ENCODE results near the gene LY86.
"Not testable (repeated sequence)": the region's sequence is repeated elsewhere in the genome, so short reads cannot be mapped to it uniquely, and the experiment has no call there.

LY86 gene

DNA sequence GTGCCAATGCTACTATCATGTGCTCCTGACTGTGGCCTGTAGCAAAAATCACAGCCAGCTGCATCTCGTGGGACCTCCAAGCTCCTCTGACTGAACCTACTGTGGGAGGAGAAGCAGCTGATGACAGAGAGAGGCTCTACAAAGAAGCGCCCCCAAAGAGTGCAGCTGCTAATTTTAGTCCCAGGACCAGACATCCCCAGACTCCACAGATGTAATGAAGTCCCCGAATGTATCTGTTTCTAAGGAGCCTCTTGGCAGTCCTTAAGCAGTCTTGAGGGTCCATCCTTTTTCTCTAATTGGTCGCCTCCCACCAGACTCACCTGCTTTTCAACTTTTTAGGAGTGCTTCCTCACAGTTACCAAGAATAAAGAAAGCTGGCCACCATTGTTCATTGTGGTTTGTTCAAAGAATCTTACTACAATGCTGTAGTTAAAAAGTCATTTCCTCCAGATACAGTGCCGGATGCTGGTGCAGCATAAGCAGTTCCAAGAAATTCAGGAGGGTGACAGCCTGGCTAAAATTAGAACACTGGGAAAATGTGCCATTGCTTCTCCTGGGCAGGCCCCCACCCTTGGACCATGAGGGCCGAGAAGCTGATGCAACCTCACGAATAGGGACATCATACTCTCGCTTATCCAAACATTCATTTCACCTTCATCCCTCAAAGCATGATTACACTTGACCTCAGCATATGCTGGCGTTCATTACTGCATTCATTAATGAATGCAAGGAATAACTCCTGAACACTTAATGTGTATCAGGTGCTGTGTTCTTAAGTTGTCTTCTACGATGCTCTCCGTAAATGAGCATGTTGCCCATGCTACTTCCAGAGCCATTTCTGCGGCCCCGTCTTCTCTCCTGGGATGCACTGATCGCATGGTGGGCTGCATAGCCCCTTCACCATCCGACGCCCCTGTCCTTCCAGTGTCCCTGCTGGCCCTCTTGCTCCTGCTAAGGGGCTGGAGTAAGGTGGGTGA is 66.4 kb downstream of the LY86 start:
- peak; percentile 17 for DNase-seq

DNA sequence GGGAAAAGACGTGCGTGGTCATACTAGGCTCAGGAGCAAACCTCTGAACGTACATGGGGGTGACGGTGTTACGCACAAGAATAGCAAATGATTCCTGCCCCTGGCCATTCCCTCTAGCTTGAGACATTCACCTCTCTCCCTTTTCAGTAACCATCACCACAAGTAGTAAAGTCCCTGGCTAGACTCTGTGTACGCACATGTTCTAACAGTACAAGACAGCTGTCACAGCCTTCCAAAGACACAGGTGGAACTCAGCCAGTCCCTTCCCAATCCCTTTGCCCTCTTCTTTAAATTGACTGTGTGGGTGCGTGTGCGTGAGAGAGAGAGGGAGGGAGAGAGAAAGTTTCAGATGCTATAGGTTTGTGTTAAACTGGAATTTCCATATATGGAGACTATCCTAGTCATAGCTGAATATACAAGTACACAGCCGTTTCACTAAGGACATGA is 67.3 kb downstream of the LY86 start:
- DNase-seq = no peak

DNA sequence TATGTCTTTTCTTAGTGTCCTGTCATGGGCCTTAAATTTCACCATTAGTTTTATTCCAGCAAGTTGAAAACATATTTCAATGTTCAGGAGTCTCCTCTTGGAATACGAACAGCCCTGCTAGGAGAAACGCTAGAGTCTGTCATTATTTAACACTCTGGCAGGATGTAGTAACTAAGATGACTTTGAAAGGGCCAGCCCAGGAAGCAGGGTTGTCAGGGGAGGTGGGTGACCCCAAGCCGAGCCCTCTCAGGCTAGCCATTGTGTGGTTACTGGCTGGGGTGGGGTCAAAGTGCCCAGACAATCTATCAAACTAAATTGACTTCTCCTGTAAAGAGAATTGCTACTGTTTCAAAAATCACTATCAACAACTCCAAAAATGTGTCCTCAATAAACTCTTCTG is 67.8 kb downstream of the LY86 start:
- peak; percentile 20 for DNase-seq

DNA sequence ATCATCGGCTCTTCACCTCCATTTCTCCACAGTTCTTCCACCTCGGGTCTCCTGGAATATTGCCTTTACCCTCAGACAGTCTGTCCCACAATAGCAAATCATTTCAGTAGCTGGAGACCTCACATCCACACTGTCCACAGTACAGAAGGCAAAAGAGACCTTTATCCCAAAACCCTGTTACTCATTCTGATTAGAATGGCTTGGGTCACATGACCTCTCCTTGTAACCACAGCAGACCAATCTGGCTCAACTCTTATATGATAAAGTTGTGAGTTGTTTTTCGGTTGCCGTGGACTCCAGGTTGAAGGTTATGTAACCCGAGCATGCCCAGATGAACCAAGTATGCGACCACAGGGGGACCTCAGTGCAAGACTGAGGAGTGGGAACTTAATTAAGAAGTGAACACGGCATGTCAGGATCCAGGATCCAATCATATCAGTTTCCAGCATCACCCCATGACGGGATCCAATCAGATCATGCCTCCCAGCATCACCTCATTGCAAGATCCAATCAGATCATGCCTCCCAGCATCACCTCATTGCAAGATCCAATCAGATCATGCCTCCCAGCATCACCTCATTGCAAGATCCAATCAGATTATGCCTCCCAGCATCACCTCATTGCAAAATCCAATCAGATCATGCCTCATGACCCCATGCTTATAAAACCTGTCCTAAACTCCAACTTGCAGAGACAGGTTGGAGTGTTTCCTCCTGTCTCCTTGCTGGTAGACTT is 68.7 kb downstream of the LY86 start:
- DNase-seq = no peak

DNA sequence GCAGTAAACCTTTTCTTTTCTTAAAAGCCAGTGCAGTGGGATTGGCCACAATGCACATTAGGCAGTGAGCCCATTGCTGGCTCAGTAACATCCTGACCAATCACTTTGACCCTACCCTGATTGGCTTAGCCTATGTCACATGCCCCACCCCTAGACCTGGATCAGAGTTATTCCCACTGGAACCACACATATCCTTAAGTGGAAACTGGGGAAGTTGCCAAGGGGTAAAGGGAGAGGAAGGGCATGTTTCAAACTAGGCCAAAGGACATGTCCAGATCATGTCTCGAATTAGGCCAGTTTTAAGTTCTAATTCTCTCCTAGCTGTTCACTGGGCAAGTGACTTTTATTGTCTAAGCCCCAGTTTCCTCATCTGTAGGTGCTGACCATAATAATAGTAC is 69.3 kb downstream of the LY86 start:
- no peak for DNase-seq

DNA sequence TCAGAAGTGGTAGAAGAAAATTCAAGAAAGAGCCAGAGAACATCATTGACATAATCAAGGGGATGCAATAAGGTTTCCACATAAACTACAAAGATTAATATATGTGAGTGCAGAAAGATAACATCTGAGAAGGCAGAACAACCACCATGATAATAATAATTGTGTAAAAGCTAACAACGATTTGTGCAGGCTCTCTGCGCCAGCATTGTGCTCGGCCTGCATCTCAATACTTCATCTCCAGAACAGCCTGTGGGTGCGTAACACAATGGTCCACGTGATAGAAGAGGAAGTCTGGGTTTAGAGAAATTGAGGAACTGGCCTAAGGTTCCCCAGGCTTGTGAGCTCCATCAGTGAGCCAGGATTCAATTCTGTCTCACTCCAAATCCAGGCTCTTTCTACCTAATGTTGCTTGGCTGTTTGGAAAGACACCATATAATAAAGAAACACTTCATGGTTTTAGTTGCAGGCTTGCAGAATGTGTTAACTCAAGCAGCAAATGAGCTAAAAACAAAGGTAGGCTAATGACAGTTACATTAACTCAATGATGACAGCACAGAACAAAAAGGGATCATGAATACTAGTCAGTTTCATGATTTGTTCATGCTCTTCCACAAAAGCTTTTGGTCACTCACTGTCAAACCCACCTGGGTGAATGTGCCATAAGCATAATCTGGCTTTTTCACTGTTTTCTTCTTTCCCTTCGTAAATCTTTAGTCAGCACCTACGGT is 71.2 kb downstream of the LY86 start:
- DNase-seq = no peak

DNA sequence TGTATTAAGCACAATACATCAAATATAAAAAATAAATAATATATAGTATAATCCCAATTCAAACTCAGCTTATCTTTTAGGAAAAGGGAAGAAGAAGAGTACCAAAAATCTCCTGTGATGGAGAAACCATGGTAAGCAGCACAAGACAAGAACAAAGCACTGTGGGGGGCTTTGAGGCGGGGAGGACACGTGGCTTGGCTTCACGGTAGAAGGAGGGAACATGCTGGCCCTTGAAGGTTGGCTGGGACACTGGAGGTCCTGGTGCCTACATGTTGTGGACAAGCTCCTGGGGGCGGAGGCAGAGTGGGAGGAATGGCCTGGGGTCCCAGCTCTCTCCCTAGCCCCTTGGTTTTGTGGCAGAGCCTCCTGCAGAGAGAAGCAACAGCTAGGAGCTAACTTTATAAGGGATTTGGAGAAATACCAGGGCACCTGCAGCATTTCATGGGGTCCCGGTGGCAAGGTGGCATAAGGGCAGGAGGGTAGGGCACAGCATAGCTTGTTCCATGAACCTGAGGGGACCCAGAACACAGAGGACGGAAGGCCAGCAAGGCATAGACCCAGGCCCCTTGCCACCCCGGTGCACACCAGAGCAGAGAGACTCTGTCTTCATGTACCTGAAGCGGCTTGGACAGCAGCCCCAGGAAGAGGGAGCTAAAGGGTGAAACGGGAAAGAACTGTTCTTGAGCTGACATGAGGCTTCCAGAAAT is 72.0 kb downstream of the LY86 start:
- no peak for DNase-seq

DNA sequence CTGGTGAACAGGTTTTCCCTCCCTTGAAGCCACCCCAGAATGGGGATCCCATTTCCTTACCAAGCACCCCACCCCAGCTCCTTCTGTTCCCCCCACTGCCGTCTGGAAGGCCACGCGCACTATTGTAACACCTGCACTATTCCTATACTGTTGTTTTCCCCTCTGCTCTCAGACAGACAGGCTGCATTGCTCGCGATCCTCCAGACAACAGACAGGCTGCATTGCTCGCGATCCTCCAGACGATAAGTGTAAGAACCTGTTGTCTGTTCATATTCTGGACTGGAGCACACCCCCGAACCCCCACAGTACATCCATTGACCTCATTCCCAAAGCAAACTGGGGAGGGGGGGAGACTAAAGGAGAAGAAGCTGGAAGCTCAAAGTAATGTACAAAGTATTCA is 72.7 kb downstream of the LY86 start:
- DNase-seq = no peak

DNA sequence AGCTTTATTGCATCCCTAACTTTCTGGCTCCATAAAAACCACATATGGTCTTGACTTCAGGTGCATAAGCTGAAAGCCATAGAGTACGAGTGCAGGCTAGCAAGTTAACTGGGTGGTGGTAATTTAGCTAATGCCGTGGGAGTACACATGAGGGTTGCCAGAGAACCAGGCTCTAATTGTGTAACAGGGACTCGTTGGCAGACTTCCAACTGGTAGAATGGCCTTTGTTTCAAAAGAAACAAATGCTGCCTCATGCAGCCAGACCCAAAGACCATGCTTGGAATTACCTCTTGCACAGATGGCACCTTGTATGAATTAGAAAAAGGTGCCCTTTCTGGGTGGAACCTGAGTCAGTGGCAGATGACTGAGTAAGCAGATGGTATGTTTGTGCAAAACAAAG is 73.2 kb downstream of the LY86 start:
- DNase-seq = no peak

DNA sequence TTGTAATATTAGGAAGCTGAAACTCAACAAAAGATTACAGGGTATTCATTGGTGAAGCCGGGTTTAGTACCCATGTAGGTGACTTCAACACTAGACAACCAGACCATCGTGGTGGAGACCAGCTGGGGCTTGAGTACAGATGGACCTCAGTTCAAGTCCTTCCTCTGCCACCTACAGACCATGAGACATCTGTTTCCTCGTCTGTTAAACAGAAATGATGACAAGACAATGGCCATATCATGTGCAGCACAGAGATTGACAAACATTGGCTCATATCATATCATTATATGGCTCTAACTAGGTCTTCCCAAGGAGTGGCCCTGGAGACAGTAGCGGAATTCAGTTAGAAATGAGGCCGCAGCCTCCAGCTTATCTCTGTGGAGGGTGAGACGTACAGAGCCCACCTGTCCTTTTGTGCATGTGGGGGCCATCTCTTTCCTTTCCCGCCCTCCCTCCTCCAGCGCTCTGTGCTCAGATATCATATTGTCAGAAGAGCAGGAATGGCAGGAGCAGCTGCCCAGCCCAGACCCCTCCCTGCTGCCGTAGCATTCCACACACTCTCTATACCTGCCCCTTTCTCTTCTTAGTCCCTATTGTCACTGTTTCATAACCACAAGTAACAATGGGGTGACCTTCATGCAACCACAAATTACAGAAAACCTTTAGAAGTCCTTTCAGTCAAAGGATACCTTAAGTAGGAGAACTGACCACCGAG is 75.1 kb downstream of the LY86 start:
- DNase-seq = no peak

DNA sequence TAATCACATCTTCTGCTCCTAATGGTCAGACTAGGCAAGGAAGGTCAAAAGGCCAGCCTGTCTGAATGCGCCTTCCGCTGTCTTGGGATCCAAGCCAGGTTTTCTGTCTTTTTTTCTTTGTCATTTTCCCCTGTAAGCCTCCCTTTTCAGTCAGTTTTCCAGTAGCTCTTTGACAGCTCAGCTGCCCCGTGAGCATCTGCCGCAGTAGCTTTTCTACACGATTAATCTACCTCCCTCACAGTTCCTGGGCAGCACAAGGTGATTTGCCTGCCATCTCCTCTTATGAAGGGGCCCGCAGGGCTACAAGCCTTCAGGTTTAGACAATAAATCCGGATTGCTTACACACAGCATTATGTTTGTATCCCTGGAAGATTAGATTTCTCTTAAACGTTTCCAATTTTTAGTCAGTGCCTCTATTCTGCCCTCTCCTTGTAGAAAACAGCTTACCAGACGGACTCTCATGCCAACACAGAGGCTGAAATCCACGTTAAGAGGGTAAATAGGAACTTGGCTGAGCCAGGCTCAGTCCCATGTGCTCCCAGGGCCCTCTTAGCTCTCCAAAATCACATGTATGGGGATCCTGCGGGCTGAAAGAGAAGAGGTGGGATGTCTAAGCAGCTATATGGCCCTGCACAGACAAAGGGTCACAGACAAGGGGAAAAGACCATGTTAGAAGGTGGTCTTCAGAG is 77.2 kb downstream of the LY86 start:
- DNase-seq = no peak

GRCh38 chr6:6670150-6670549 is 81.6 kb downstream of the LY86 start:
- DNase-seq = not testable (repeated sequence)

GRCh38 chr6:6674872-6675271 is 86.4 kb downstream of the LY86 start:
- no peak for DNase-seq

DNA sequence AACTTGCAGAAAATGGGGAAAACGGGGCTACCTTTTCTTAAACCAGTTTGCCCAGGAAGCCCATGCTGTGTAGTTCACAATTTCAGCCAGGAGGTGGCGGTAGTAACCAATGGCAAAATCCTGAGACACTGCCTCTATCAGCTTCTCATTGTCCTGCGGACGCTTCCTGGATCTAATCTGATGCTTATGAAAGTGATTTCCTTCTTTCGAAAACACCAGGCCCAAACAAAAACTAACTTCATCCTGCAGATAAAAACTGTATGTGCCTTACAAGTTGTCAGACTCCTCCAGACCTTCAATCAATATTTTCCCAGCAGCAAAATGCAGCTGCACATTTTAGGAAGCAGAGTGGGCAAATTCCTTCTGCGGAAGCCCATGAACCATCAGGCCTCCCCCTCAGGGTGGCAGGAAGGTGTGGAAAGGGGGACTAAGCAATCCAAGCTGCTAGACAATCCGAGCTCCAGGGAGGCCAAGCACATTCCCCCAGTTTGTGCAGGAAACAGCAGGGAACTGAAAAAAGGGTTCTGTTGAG is 88.5 kb downstream of the LY86 start:
- DNase-seq = peak; percentile 83

GRCh38 chr6:6678185-6678671 is 89.7 kb downstream of the LY86 start:
- no peak for DNase-seq

DNA sequence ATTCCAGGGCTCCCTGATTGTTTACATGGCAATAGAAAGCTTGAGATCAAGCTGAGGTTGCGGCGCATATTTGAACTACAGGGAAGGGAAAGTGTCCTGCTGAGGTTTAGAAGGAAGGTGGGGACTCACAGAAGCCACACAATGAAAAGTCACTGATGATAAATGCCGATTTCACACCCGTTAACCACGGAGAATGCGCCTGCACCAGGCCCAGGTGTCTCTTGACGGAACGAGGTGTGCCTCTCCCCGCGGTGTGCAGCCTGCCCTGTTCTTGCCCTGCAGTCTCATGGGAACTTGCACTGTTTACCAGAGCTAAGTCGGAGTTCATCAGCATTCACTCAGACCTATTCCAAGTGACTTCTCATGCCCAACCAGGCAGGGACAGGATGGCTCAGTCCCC is 90.3 kb downstream of the LY86 start:
- no peak for DNase-seq

- no peak for DNase-seq
Measured at GRCh38 chr6:6679633-6680032, 91.1 kb downstream of the LY86 start.

- DNase-seq = no peak
Measured at GRCh38 chr6:6680526-6680925, 92.0 kb downstream of the LY86 start.

GRCh38 chr6:6681075-6681849 is 92.7 kb downstream of the LY86 start:
- no peak for DNase-seq

DNA sequence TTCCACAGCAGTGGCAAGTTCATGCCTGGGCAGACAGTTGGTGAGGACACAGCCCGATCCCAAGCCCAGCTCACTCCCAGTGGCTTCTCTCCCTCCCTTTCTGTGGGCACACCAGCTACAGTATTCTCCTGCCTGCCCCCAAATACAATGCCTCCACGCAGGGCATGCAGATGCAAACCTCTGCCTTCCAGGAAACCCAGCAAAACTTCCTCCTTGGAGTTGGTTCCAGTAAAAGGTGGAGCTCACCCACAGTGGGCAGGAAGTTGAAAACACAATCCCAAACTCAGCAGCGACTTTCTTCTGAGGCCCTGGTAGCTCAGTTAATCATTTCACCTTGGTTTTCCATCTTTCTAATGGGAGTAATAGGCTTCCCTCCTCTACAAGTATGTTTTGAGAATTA is 93.7 kb downstream of the LY86 start:
- DNase-seq = no peak
